Smooth muscle cell (in vitro differentiated cells): ENCODE results near the gene NDUFS3. TPM values are rescaled to one million over a fixed set of nuclear protein-coding genes. Genes with fewer than 3 reads are reported as not detected.
A peak's percentile ranks its signal among the peaks of the same experiment; 100 is the strongest.

Experiments used
- DNase-seq: peaks from one replicate; lab custom pipeline; 2025; ENCODE audit not compliant: unreplicated experiment; lab: John Stamatoyannopoulos, UW
- H2AFZ ChIP-seq: fragments of 200-600 bp; sonication (generic); 2 replicates; pipeline ENCODE4 v1.6.0; 2016; ENCODE audit warnings: antibody characterized with exemption, low read depth, mild to moderate bottlenecking
- H3F3A ChIP-seq: fragments of 200-600 bp; sonication (generic); 2 replicates; pipeline ENCODE4 v1.6.0; 2017; ENCODE audit warnings: antibody characterized with exemption, low read depth
- H3K27ac ChIP-seq: fragments of 200-600 bp; sonication (generic); 2 replicates; pipeline ENCODE4 v1.5.1; 2016; ENCODE audit warnings: low read depth, mild to moderate bottlenecking
- H3K27me3 ChIP-seq: fragments of 200-600 bp; sonication (generic); 2 replicates; pipeline ENCODE4 v1.6.1; 2016; ENCODE audit warnings: low read depth, mild to moderate bottlenecking
- H3K36me3 ChIP-seq: fragments of 200-600 bp; sonication (generic); 2 replicates; pipeline ENCODE4 v1.5.1; 2016; ENCODE audit warnings: low read depth
- H3K4me1 ChIP-seq: fragments of 200-600 bp; sonication (generic); 2 replicates; pipeline ENCODE4 v1.5.1; 2016; ENCODE audit warnings: low read depth
- H3K4me2 ChIP-seq: fragments of 200-600 bp; sonication (generic); 2 replicates; pipeline ENCODE4 v1.6.0; 2016; ENCODE audit warnings: mild to moderate bottlenecking
- H3K4me3 ChIP-seq: fragments of 200-600 bp; sonication (generic); 2 replicates; pipeline ENCODE4 v1.5.1; 2016; ENCODE audit warnings: mild to moderate bottlenecking
- H3K79me2 ChIP-seq: fragments of 200-600 bp; sonication (generic); 2 replicates; pipeline ENCODE4 v1.6.0; 2016; ENCODE audit warnings: low read depth, mild to moderate bottlenecking
- H3K9ac ChIP-seq: fragments of 200-600 bp; sonication (generic); 2 replicates; pipeline ENCODE4 v1.6.0; 2016; ENCODE audit warnings: low read depth
- H3K9me3 ChIP-seq: fragments of 200-600 bp; sonication (generic); replicated peaks from 2 replicates; pipeline ENCODE4 v1.5.1; 2016; ENCODE audit warnings: low read depth
- H4K20me1 ChIP-seq: fragments of 200-600 bp; sonication (generic); 2 replicates; pipeline ENCODE4 v1.6.0; 2016; ENCODE audit warnings: low read depth
- CTCF ChIP-seq: fragments of 200-600 bp; sonication (generic); IDR thresholded peaks from 2 replicates; pipeline ENCODE4 v1.5.1; 2017; ENCODE audit warnings: borderline replicate concordance, mild to moderate bottlenecking, antibody characterized with exemption; ENCODE audit not compliant: insufficient read depth, poor library complexity, severe bottlenecking
- WGBS: methylation state at CpG from one replicate; pipeline ENCODE4 v1.1.7; 2016; ENCODE audit warnings: low lambda C conversion rate; 5-methylcytosine and 5-hydroxymethylcytosine counted together
- polyA plus RNA-seq: library from polyadenylated mRNA; unstranded; fragments of >200 nt; fragmentation: Nextera tagmentation; extraction: Ambion mirVana; gene quantifications from 2 replicates; pipeline ENCODE4 v1.2.1, GENCODE V29; 2016
- total RNA-seq: library from RNA; depleted of rRNA; stranded (reverse); fragments of >200 nt; gene quantifications from 2 replicates; pipeline ENCODE4 v1.2.3, GENCODE V29; 2014

The NDUFS3 gene
- total and polyA plus RNA-seq, 2 experiments from 2014 or later: 53.8 to 110 TPM

- Histone ChIP-seq H3K9me3 (no peaks in the 10 kb centered on the region), H3K27ac (no peak overlapping the region), H3K79me2 (no peaks in the 10 kb centered on the region), H3K36me3 (no peaks in the 10 kb centered on the region), H2AFZ (no peak overlapping the region), H3K4me1 (peaks cover 8% of the 10 kb centered on the region), H3F3A (no peaks in the 10 kb centered on the region), H3K4me3 (peak overlapping the region; percentile 46), H3K27me3 (peaks cover 45% of the 10 kb centered on the region), H4K20me1 (no peaks in the 10 kb centered on the region), H3K9ac (no peak overlapping the region), H3K4me2 (peak overlapping the region; percentile 89)
- no peak for DNase-seq
- WGBS: 29% methylated on average over 6 of the region's 6 CpGs
- TF ChIP-seq CTCF: no peak
These were observed 14.6 kb downstream of the NDUFS3 start for GRCh38 chr11:47593492-47593933.

- H3K79me2 ChIP-seq: no peaks in the 10 kb centered on the region
- no peaks in the 10 kb centered on the region for H3F3A ChIP-seq
- 4% methylated on average over 35 of the region's 48 CpGs for WGBS
- H3K4me3 ChIP-seq: peak within 1 kb of the TSS; percentile 46
- peaks cover 12% of the 10 kb centered on the region for H3K4me1 ChIP-seq
- peak within 1 kb of the TSS; percentile 89 for H3K4me2 ChIP-seq
- no peaks in the 10 kb centered on the region for H4K20me1 ChIP-seq
- no peaks in the 10 kb centered on the region for H3K36me3 ChIP-seq
- TF ChIP-seq CTCF: no peak
- no peak within 1 kb of the TSS for H3K9ac ChIP-seq
- no peaks in the 10 kb centered on the region for H3K9me3 ChIP-seq
- DNase-seq: no peak
- no peak within 1 kb of the TSS for H3K27ac ChIP-seq
- no peak within 1 kb of the TSS for H2AFZ ChIP-seq
- peaks cover 45% of the 10 kb centered on the region for H3K27me3 ChIP-seq
These were observed 15.3 kb downstream of the NDUFS3 start, which contains the start of gene C1QTNF4 for GRCh38 chr11:47593934-47594855. Gene C1QTNF4 (minus strand): TSS chr11:47594411. CDS start chr11:47590810, 3,601 bp downstream.

GRCh38 chr11:47595029-47595428, 16.2 kb downstream of the NDUFS3 start:
- Histone ChIP-seq H3K36me3 (no peaks in the 10 kb centered on the region), H3K79me2 (no peaks in the 10 kb centered on the region), H3K4me1 (peaks cover 15% of the 10 kb centered on the region), H2AFZ (no peak overlapping the region), H4K20me1 (no peaks in the 10 kb centered on the region), H3K4me3 (no peak overlapping the region), H3K4me2 (no peak overlapping the region), H3K27me3 (peaks cover 45% of the 10 kb centered on the region), H3K9me3 (no peaks in the 10 kb centered on the region), H3K9ac (no peak overlapping the region), H3F3A (no peaks in the 10 kb centered on the region), H3K27ac (no peak overlapping the region)
- no peak for DNase-seq
- TF ChIP-seq CTCF: no peak
- 71% methylated on average over 7 of the region's 7 CpGs for WGBS
